ENCODE measurements around the gene THBD.

Gene THBD

DNA sequence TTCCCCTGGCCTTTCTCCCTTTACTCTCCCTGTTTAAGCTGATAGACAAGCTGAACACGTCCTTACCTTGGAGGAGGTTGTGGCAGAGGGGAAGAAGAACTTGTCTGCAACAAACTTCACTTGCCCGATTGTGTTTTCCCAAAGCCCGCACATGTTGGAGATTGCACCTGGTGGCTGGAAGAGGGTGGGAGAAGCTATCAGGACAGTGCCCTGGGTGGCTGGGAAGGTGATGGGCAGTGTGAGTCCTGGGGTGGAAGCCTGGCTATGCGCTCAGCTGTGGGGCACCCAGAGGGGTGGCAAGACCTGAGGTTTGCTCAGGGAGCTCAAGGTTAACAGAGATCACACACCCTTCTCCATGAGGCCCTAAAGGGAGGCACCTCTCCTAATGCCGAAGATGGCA is 39.4 kb downstream of the THBD start:
- Histone ChIP-seq H3K79me2 (ENCODE audit: low read length) (no peaks in the 10 kb centered on the region), H3K4me2 (ENCODE audit: low read depth, low read length) (no peak overlapping the region), H2AFZ (ENCODE audit: low read length) (no peak overlapping the region), H3K4me1 (ENCODE audit: low read length) (no peaks in the 10 kb centered on the region), H3F3A (ENCODE audit: insufficient read depth, low read length) (no peaks in the 10 kb centered on the region), H3K36me3 (replicated peaks; ENCODE audit: insufficient read depth, low read length) (no peaks in the 10 kb centered on the region), H3K9ac (ENCODE audit: low read length) (no peak overlapping the region), H3K9me2 (replicated peaks; ENCODE audit: insufficient read depth, low read length) (no peaks in the 10 kb centered on the region), H3K27me3 (replicated peaks; ENCODE audit: insufficient read depth, low read length) (no peaks in the 10 kb centered on the region), H3K27ac (ENCODE audit: low read length) (no peak overlapping the region), H4K20me1 (ENCODE audit: insufficient read depth, low read length) (no peaks in the 10 kb centered on the region), H3K9me3 (replicated peaks; ENCODE audit: insufficient read depth, low read length) (no peaks in the 10 kb centered on the region), H3K4me3 (ENCODE audit: low read length) (no peak overlapping the region)
- no peak for DNase-seq
- TF ChIP-seq EZH2phosphoT487 (IDR thresholded peaks at IDR 0.05; ENCODE audit: low read length) (no peak), EZH2 (optimal IDR thresholded peaks at IDR 0.05; ENCODE audit: low read depth, low read length) (no peak)
- TF ChIP-seq, protein P1, sequence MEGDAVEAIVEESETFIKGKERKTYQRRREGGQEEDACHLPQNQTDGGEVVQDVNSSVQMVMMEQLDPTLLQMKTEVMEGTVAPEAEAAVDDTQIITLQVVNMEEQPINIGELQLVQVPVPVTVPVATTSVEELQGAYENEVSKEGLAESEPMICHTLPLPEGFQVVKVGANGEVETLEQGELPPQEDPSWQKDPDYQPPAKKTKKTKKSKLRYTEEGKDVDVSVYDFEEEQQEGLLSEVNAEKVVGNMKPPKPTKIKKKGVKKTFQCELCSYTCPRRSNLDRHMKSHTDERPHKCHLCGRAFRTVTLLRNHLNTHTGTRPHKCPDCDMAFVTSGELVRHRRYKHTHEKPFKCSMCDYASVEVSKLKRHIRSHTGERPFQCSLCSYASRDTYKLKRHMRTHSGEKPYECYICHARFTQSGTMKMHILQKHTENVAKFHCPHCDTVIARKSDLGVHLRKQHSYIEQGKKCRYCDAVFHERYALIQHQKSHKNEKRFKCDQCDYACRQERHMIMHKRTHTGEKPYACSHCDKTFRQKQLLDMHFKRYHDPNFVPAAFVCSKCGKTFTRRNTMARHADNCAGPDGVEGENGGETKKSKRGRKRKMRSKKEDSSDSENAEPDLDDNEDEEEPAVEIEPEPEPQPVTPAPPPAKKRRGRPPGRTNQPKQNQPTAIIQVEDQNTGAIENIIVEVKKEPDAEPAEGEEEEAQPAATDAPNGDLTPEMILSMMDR (IDR thresholded peaks at IDR 0.05; ENCODE audit: low read length) = no peak

DNA sequence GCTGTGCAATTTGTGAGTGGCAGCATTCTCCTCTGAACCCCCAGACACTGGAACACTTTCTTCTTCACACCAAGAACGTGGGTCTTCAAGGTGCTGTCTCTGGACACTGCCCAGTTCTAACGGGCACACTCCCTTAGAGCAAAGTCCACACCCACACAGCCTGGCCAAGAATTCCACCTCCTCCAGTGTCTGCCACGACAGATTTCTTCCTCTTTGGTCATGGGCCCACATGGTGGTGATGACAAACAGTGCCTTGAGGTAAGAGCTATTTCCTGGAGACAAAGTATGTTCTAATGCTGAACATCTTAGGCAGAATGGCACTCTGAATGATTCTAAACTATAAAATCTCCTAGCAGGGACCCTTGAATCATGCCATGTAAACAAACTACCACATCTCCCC is 39.8 kb downstream of the THBD start:
- H3K9me2 ChIP-seq (replicated peaks; ENCODE audit: insufficient read depth, low read length) = no peaks in the 10 kb centered on the region
- H3K9me3 ChIP-seq (replicated peaks; ENCODE audit: insufficient read depth, low read length) = no peaks in the 10 kb centered on the region
- H3K27ac ChIP-seq (ENCODE audit: low read length) = no peak overlapping the region
- TF ChIP-seq, protein P1 (IDR thresholded peaks at IDR 0.05; ENCODE audit: low read length) = no peak
- no peak for TF ChIP-seq EZH2 (optimal IDR thresholded peaks at IDR 0.05; ENCODE audit: low read depth, low read length)
- no peak for TF ChIP-seq EZH2phosphoT487 (IDR thresholded peaks at IDR 0.05; ENCODE audit: low read length)
- no peaks in the 10 kb centered on the region for H3K27me3 ChIP-seq (replicated peaks; ENCODE audit: insufficient read depth, low read length)
- no peak overlapping the region for H3K4me2 ChIP-seq (ENCODE audit: low read depth, low read length)
- no peaks in the 10 kb centered on the region for H4K20me1 ChIP-seq (ENCODE audit: insufficient read depth, low read length)
- no peaks in the 10 kb centered on the region for H3K79me2 ChIP-seq (ENCODE audit: low read length)
- no peak overlapping the region for H2AFZ ChIP-seq (ENCODE audit: low read length)
- no peaks in the 10 kb centered on the region for H3K36me3 ChIP-seq (replicated peaks; ENCODE audit: insufficient read depth, low read length)
- H3F3A ChIP-seq (ENCODE audit: insufficient read depth, low read length) = no peaks in the 10 kb centered on the region
- no peak overlapping the region for H3K9ac ChIP-seq (ENCODE audit: low read length)
- H3K4me1 ChIP-seq (ENCODE audit: low read length) = no peaks in the 10 kb centered on the region
- no peak for DNase-seq
- H3K4me3 ChIP-seq (ENCODE audit: low read length) = no peak overlapping the region

DNA sequence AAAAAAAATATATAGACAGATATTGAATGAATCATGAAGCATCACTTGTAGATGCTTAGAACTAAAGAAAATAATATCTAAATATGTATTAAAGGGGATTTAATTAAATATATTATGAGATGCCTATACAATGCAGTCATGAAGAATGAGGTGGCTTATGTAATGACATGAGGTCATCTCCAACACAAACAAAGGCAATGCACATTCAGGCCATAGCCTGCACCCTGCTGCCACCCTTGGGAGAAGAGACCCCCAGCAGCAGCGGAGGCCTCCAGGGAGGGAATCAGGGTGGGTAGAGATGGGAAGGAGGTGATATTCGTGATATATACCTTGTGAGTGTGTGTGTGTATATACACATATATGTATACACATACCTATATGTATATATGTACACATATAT is 40.8 kb downstream of the THBD start:
- Histone ChIP-seq H4K20me1 (ENCODE audit: insufficient read depth, low read length) (no peaks in the 10 kb centered on the region), H3K9ac (ENCODE audit: low read length) (no peak overlapping the region), H3K4me3 (ENCODE audit: low read length) (no peak overlapping the region), H3F3A (ENCODE audit: insufficient read depth, low read length) (no peaks in the 10 kb centered on the region), H3K36me3 (replicated peaks; ENCODE audit: insufficient read depth, low read length) (no peaks in the 10 kb centered on the region), H3K4me2 (ENCODE audit: low read depth, low read length) (no peak overlapping the region), H2AFZ (ENCODE audit: low read length) (no peak overlapping the region), H3K9me3 (replicated peaks; ENCODE audit: insufficient read depth, low read length) (no peaks in the 10 kb centered on the region), H3K27me3 (replicated peaks; ENCODE audit: insufficient read depth, low read length) (no peaks in the 10 kb centered on the region), H3K79me2 (ENCODE audit: low read length) (no peaks in the 10 kb centered on the region), H3K4me1 (ENCODE audit: low read length) (no peaks in the 10 kb centered on the region), H3K27ac (ENCODE audit: low read length) (no peak overlapping the region), H3K9me2 (replicated peaks; ENCODE audit: insufficient read depth, low read length) (no peaks in the 10 kb centered on the region)
- DNase-seq = no peak
- no peak for TF ChIP-seq EZH2phosphoT487 (IDR thresholded peaks at IDR 0.05; ENCODE audit: low read length)
- no peak for TF ChIP-seq EZH2 (optimal IDR thresholded peaks at IDR 0.05; ENCODE audit: low read depth, low read length)
- TF ChIP-seq, protein P1 (IDR thresholded peaks at IDR 0.05; ENCODE audit: low read length) = no peak
